Hippocampal formation (tissue), 2 donors: ENCODE data around the gene MSH5.
A peak's percentile ranks its signal among the peaks of the same experiment; 100 is the strongest.
"Not testable (repeated sequence)": the region's sequence is repeated elsewhere in the genome, so short reads cannot be mapped to it uniquely, and the experiment has no call there.

Source experiments
- DNase-seq, 2 donors: peaks; one replicate each; lab custom pipeline; 2025; lab: John Stamatoyannopoulos, UW

MSH5 gene

GRCh38 chr6:31801031-31801927, 61.5 kb downstream of the MSH5 start:
- DNase-seq, result not testable (repeated sequence)

- DNase-seq, result no peak
Measured at GRCh38 chr6:31805939-31806469, 66.2 kb downstream of the MSH5 start.

DNA sequence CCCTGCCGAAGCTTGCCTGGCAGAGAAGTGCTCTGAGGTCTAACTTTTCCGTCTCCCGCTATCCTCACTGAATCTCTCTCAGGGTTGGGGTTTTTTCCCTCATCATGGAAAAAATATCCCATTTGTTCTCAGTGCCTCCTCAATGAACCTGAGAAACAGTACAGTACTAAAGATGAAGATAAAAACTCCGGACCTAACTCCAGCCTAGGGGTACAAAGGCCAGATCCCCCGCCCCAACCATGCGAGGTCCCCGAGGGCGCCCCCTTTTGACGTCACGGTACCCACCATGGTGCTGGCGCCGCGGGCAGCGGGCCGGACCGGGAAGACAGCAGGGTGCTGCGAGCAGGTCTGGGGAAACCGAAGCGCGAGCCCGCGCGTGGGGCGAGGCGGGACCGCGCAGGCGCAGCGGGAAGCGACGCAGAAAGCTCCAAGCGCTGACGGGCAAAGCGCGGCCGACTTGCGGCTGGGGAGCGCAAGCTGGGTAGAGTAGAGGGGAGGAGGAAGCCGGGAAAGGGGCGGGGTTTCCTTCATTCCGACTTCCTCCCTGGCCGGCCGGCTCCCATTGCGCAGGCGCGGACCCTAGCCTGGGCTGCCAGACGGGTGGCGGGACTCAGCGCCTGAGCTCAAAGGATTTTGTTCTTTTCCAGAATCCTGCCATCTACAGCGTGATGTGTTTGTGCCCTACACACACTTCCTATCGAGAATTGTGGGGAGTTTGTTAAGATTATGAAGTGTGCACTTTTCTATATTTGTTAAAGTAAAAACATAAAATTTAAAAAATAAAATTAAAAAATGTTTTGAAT, 66.9 kb downstream of the MSH5 start, which contains the start of gene LSM2:
LSM2 (minus strand) TSS at position 497 of the 803 bp plus-strand sequence; CDS start at position 288, 209 bp downstream.
- DNase-seq, result peak; percentile 94 to 95

DNA sequence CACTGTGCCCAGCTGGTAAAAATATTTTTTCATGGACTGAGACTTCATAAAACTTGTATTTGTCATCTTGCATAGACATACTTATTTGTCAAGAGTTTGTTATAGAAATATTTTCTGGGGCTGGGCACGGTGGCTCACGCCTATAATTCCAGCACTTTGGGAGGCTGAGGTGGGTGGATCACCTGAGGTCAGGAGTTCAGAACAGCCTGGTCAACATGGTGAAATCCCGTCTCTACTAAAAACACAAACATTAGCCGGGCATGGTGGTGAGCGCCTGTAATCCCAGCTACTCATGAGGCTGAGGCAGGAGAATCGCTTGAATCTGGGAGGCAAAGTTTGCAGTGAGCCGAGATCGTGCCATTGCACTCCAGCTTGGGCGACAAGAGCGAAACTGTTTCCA, 68.8 kb downstream of the MSH5 start:
- DNase-seq, result not testable (repeated sequence)

DNA sequence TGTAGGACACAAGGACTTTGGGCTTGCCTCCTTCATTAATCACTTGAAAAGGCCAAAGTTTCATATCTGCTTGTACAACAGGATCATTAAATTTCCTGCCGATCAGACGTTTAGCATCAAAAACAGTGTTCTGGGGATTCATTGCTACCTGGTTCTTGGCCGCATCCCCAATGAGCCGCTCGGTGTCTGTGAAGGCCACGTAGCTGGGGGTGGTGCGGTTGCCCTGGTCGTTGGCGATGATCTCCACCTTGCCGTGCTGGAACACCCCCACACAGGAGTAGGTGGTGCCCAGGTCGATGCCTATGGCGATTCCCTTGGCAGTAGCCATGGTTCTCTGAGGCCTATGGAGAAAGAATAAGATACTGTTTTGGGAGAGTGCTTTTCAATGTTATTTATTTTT, 71.8 kb downstream of the MSH5 start:
- DNase-seq, result no peak
